Islet precursor cell (in vitro differentiated cells): Measurements from ENCODE around the gene ACP5.
"Not testable (repeated sequence)": the region's sequence is repeated elsewhere in the genome, so short reads cannot be mapped to it uniquely, and the experiment has no call there.

Experiments
- DNase-seq: peaks from one replicate; pipeline ENCODE4 v3.0.0-alpha.2; 2018

ACP5 gene

DNA sequence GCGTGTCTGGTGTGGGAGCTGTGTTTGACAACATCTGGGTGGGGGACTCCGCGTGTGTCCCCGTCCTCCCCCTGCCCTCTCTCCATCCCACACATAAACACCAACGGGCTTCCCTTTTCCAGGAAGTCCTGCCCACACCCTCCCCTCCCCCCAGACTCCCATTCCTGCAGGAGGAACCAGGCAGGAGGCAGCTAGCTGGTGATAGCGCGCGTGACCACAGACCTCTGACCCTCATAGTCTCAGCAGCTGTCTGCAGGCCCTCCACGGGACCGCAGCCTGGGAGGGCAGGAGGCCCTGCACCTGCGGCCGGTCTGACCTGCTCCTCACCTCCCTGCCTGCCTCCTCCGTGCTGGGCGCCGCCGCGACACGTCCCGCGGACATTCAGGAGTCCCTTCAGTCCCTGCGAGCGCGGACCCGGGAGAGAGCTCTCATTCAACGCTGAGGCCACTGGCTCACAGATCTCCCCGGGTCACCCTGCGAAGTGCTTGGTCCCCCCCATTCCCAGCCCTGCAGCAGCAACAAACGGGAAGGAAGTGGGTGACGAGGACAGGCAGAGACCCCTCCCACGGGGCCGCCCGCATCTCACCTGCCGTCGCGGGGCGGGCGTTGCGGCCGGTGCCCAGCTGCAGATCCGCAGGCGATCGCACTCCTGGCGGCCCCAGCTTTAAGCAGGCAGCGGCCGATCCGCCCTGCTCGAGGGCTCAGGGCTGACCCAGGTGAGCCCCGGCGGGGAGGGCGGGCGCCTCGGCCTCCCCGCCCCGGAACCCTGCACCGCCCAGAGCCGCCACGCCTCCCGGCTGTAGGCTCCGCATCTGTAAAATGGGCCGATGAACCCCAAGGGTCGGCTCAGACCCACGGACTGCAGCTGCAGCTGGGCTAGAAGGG, 1.1 kb upstream of the ACP5 start:
- no peak for DNase-seq

DNA sequence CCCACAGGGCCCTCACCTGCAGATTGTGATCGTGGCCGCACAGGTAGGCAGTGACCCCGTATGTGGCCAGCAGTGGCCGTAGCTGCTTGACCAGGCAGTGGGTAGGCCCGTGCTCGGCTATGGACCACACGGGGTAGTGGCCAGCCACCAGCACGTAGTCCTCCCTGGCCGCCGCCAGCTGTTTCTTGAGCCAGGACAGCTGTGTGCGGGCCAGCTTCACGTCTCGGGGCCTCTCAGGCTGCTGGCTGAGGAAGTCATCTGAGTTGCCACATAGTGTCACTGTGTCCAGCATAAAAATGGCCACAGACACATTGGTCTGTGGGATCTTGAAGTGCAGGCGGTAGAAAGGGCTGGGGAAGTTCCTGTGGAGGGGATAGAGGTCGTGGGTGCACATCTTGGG, 1.2 kb downstream of the ACP5 start:
- no peak for DNase-seq

DNA sequence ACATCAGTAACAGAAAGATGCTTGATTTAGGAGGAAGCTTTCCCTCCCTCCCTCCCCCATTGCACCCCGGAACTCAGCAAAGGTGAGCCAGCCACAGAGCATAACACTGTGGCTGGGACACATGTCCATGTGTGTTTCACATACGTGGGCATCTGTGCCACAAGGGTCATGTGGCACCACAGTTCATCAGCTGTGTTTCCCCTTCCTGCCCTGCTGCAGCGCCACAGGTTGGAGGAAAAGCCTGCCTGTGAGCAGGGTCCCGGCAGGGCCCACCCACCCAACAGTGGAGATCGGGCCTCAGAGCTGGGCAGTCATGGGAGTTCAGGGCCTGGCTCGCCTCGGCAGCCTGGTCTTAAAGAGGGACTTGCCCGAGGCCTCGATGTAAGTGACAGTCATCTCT, 2.8 kb downstream of the ACP5 start:
- DNase-seq, result no peak

GRCh38 chr19:11573763-11574162, 3.7 kb downstream of the ACP5 start:
- not testable (repeated sequence) for DNase-seq

GRCh38 chr19:11573354-11573753, 4.1 kb downstream of the ACP5 start:
- DNase-seq, result not testable (repeated sequence)

- DNase-seq, result no peak
Observed at GRCh38 chr19:11570039-11570462, 7.4 kb downstream of the ACP5 start.

- DNase-seq, result no peak
Observed at GRCh38 chr19:11566164-11566563, 11.3 kb downstream of the ACP5 start.

- DNase-seq, result not testable (repeated sequence)
Observed at GRCh38 chr19:11565649-11565980, 11.8 kb downstream of the ACP5 start.

GRCh38 chr19:11564082-11564807, 13.2 kb downstream of the ACP5 start:
- DNase-seq, result not testable (repeated sequence)

DNA sequence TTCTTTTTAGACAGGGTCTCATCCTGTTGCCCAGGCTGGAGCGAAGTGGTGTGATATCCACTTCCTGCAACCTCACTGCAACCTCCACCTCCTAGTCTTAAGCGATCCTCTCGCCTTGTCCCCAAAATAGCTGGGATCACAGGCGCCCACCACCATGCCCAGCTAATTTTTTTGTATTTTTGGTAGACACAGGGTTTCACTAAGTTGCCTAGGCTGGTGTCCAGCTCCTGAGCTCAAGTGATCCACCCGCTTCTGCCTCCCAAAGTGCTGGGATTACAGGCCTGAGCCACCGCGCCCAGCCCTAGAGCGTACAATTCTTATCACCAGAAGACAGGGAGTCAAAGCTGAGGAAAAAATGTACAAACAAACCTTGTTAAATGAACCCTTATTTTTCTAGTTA, 13.9 kb downstream of the ACP5 start:
- DNase-seq, result no peak

DNA sequence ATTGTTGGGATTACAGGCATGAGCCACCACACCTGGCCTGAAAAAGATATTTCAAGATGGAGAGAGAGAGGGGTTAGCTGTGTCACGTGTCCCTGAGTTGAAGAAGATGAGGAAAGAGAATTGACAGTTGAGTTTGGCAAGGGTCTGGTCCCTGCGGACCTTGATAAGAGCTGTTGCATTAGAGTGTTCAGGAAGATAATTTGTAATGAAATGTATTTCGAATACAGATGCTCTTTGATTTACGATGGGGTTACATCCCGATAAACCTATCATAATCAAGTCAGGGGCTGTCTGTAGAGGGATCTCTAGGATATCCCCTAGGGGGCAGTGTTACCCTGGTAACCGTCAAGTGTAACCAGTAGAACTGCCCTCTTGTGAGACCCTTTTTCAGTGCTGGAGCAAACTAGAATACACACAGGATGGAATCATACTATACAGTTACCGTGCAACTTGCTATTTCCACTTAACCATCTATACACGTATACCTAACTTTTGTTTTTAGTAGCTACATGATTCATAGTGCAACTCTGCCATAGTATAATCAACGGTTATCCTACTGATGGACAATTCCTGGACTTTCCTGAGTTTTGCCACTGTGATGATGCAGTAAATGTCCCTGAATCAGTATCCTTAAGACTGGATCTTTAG, 16.9 kb downstream of the ACP5 start:
- peak; percentile 78 for DNase-seq

- peak; percentile 99 for DNase-seq
Observed at GRCh38 chr19:11558881-11559828, 18.3 kb downstream of the ACP5 start, which contains the start of gene ELOF1. Gene ELOF1, minus strand, starts transcription at chr19:11559230. Its CDS starts 4,883 bp downstream, at chr19:11554347.

GRCh38 chr19:11556634-11557420, 20.6 kb downstream of the ACP5 start:
- DNase-seq, result no peak

- no peak for DNase-seq
Observed at GRCh38 chr19:11555246-11555645, 22.2 kb downstream of the ACP5 start.

GRCh38 chr19:11554160-11554559, 23.3 kb downstream of the ACP5 start:
- DNase-seq, result no peak

- DNase-seq, result no peak
Observed at GRCh38 chr19:11552666-11553372, 24.6 kb downstream of the ACP5 start.

- peak; percentile 73 for DNase-seq
Observed at GRCh38 chr19:11551603-11552235, 25.7 kb downstream of the ACP5 start.

GRCh38 chr19:11550265-11550664, 27.2 kb downstream of the ACP5 start:
- DNase-seq, result no peak

GRCh38 chr19:11549386-11549953, 28.0 kb downstream of the ACP5 start:
- DNase-seq, result no peak
